Measurements from ENCODE around the gene PEX11B. TPM values are rescaled to one million over a fixed set of nuclear protein-coding genes. Genes with fewer than 3 reads are reported as not detected.

The PEX11B gene
- total RNA-seq, 1 donor from 2014 or later = 44.2 TPM

DNA sequence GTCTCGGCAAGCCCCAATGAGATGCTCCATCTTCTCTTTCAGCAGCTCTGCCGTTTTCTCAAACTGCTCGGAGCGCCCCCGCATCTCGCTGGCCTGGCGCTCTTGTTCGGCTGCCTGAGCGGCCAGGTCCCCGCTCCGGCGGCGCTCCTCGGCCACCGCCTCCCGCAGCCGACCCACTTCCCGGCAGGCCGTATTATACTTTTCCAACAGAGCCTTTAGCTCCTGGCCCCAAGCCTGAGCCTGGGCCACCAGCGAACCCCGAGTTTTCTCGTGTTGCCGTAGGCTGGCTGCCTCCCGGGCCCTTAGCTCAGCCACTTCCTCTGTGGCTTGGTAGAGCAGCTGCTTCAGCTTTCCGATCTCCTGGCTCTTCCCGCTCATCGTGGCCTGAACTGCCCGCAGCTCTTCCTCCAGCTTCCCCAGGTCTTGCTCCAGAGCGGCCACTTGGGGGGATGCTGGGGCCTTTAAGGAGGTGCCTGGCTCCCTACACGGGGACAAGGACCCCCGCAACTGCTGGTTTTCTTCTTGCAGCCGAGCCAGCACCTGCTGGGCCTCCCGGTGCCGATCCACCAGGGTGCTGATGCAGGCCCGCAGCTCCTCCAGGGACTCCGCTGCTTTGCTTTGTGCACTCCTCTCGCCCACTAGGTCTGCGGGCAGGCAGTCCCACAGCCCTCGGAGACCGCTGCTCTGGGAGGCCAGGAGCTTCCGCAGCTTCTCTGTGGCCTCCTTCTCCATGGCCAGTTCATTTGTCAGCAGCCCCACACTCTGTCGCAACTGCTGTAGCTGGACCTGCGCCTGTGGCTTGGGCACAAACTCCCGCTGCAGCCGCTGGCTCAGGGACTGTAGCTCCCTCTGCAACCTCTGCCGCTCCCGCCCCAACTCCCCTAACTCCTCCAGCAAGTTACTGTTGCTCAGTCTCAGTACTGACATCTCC, 46.3 kb downstream of the PEX11B start:
- DNase-seq (ENCODE audit: low spot score) = peak; percentile 70

DNA sequence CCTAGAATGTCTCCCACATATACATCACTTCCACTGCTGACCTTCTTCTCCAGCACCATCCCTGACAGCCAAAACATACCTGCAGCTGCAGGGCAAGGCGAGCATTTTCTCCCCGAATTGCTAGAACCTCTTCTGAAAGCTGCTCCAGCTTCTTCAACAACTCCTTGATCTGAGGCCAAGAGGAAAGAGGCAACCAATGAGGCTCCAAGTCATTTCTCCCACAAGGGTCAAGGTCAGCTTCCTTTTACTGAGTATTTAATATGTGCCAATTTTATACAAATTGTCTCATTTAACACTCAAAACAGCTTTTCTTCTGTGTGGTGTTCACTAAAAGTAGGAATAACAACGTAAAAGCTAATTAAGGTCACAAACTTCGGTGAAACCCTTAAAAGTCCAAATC, 50.3 kb downstream of the PEX11B start:
- no peak for DNase-seq (ENCODE audit: low spot score)

DNA sequence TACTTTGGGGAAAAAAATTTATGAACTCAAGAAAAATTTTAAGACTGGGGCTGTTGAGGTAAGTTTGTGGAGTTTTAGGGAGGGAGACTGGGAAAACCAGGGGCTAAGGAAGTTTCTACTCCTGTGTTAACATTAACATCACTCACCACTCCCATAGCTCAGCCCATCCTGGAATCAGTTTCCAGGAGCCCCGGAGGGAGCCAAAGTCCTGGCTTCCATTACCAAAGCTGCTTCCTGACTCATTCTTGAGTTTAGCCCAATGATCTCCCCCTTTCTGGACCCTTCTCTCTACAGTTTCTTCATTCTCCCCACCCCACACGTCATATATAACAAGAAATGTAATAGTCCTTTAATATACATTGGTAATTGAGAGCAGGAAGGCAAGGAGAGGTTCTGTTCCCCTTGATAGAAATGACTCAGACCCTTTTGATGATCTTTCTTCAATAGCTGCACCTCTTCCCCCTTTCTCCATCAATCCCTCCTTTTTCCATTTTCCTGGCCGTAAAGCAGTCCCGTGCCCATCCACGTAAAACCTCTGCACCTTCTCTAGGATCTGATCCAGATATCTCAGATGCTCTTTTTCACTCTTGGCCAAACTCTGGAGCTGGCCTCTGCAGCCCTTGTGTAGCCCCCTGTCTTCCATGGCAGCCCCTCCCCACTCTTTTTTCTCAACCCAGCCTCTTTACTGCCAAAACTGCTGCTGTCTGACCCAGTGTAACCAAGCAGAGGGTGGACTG, 55.1 kb downstream of the PEX11B start:
- no peak for DNase-seq (ENCODE audit: low spot score)

Other genes starting within 250 kb of the PEX11B start
- gene PDZK1, start 211.3 kb downstream of the PEX11B start, total RNA-seq = 0.23 TPM
- not detected for gene CD160, start 199.2 kb downstream of the PEX11B start, total RNA-seq
- 28.3 TPM for gene RNF115, start 94.6 kb downstream of the PEX11B start, total RNA-seq
- gene POLR3C, start 94.5 kb downstream of the PEX11B start, total RNA-seq = 38.1 TPM
- 6.7 TPM for gene NUDT17, start 73.1 kb downstream of the PEX11B start, total RNA-seq
- 70.4 TPM for gene PIAS3, start 59.6 kb downstream of the PEX11B start, total RNA-seq
- 4.2 TPM for gene ANKRD35, start 32.9 kb downstream of the PEX11B start, total RNA-seq
- 19.2 TPM for gene ITGA10, start 8.7 kb downstream of the PEX11B start, total RNA-seq
- gene RBM8A, start 8.8 kb upstream of the PEX11B start, total RNA-seq = 141 TPM
- gene LIX1L, start 39.3 kb upstream of the PEX11B start, total RNA-seq = 24.7 TPM
- gene ANKRD34A, start 45.9 kb upstream of the PEX11B start, total RNA-seq = 0.47 TPM
- gene POLR3GL, start 46.0 kb upstream of the PEX11B start, total RNA-seq = 21.0 TPM
- 744 TPM for gene TXNIP, start 77.9 kb upstream of the PEX11B start, total RNA-seq
- gene HJV, start 103.0 kb upstream of the PEX11B start, total RNA-seq = not detected
- 4.2 TPM for gene NBPF10, start 226.1 kb upstream of the PEX11B start, total RNA-seq

Data from ureter (tissue), 1 donor.